ENCODE measurements around the gene L3MBTL3. TPM values are rescaled to one million over a fixed set of nuclear protein-coding genes. Genes with fewer than 3 reads are reported as not detected.

L3MBTL3 gene
- total RNA-seq, 4 donors from 2014 or later, result 8.1 to 57.6 (median 21.9) TPM

DNA sequence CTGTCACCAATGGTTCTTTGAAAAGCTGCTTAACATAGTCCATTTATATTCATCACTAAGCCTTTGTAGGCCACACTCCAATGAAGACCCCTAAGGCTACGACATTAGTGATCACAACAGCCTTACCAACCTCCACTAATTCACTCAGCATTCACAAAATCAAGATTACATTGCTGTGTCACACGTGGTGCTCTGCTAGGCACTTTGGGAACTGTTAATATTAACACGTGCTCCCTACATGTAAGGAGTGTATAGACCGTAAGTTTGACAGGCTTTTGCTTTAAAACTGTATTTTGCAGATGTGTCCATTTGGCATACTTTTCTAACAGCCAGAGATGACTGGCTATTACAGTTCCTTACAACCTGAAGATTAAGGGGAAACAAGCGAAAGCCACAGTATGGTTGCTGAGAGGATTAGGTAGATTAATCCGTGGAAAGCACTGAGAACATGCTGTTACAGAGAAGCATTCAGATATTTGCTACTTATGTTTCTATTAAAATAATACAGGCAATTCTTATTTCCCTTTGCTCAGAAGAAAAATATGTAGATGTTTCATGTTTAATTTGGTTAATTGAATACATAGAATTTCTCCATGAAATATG lies 134.6 kb downstream of the L3MBTL3 start:
- DNase-seq, result no peak
- in situ Hi-C loops (cut with MboI; ENCODE audit: low pct_ligation_motif_present in 1 of 4, low pct_unique_long_range_greater_than_20kb in 1 of 4, low sequenced_read_pairs in 3 of 4), result no loop called here
- Histone ChIP-seq H3K27ac (no peak overlapping the region), H3K9me3 (no peaks in the 10 kb centered on the region), H3K4me1 (no peaks in the 10 kb centered on the region), H3K27me3 (no peaks in the 10 kb centered on the region), H3K4me3 (no peak overlapping the region), H3K36me3 (no peaks in the 10 kb centered on the region)
- intact Hi-C loops (cut with DNase I; ENCODE audit: low total_unique reads), result no loop called here
- TF ChIP-seq EP300 (IDR thresholded peaks at IDR 0.05; ENCODE audit: low read depth), result no peak
- no peak for TF ChIP-seq CTCF (IDR thresholded peaks at IDR 0.05)
- TF ChIP-seq POLR2A (IDR thresholded peaks at IDR 0.05), result no peak
- no peak for TF ChIP-seq POLR2AphosphoS5 (IDR thresholded peaks at IDR 0.05)
- 89 to 90% methylated on average over 6 of the region's 6 CpGs for WGBS, 2 donors (ENCODE audit: low coverage in 1 of 2)

- DNase-seq, result no peak
- in situ Hi-C loops (cut with MboI; ENCODE audit: low pct_ligation_motif_present in 1 of 4, low pct_unique_long_range_greater_than_20kb in 1 of 4, low sequenced_read_pairs in 3 of 4), result no loop called here
- TF ChIP-seq CTCF (IDR thresholded peaks at IDR 0.05), result no peak
- TF ChIP-seq POLR2AphosphoS5 (IDR thresholded peaks at IDR 0.05), result no peak
- TF ChIP-seq POLR2A (IDR thresholded peaks at IDR 0.05), result no peak
- TF ChIP-seq EP300 (IDR thresholded peaks at IDR 0.05; ENCODE audit: low read depth), result no peak
- H3K9me3 ChIP-seq, result no peaks in the 10 kb centered on the region
- no peak overlapping the region for H3K4me3 ChIP-seq
- H3K36me3 ChIP-seq, result no peaks in the 10 kb centered on the region
- H3K27ac ChIP-seq, result no peak overlapping the region
- H3K4me1 ChIP-seq, result no peaks in the 10 kb centered on the region
- no peaks in the 10 kb centered on the region for H3K27me3 ChIP-seq
- intact Hi-C loops (cut with DNase I; ENCODE audit: low total_unique reads), result no loop called here
- WGBS, 2 donors (ENCODE audit: low coverage in 1 of 2), result 95 to 98% methylated on average over 3 to 5 of the region's 5 CpGs
These were observed 138.5 kb downstream of the L3MBTL3 start for GRCh38 chr6:130156908-130157307.

GRCh38 chr6:130158056-130158455 lies 139.7 kb downstream of the L3MBTL3 start:
- Histone ChIP-seq H3K27ac (no peak overlapping the region), H3K9me3 (no peaks in the 10 kb centered on the region), H3K4me3 (no peak overlapping the region), H3K4me1 (no peaks in the 10 kb centered on the region), H3K36me3 (no peaks in the 10 kb centered on the region), H3K27me3 (no peaks in the 10 kb centered on the region)
- DNase-seq, result no peak
- in situ Hi-C loops (cut with MboI; ENCODE audit: low pct_ligation_motif_present in 1 of 4, low pct_unique_long_range_greater_than_20kb in 1 of 4, low sequenced_read_pairs in 3 of 4), result no loop called here
- TF ChIP-seq POLR2A (IDR thresholded peaks at IDR 0.05), result no peak
- TF ChIP-seq EP300 (IDR thresholded peaks at IDR 0.05; ENCODE audit: low read depth), result no peak
- TF ChIP-seq POLR2AphosphoS5 (IDR thresholded peaks at IDR 0.05), result no peak
- TF ChIP-seq CTCF (IDR thresholded peaks at IDR 0.05), result no peak
- WGBS, 2 donors (ENCODE audit: low coverage in 1 of 2), result 90 to 92% methylated on average over 2 of the region's 2 CpGs
- intact Hi-C loops (cut with DNase I; ENCODE audit: low total_unique reads), result no loop called here

DNA sequence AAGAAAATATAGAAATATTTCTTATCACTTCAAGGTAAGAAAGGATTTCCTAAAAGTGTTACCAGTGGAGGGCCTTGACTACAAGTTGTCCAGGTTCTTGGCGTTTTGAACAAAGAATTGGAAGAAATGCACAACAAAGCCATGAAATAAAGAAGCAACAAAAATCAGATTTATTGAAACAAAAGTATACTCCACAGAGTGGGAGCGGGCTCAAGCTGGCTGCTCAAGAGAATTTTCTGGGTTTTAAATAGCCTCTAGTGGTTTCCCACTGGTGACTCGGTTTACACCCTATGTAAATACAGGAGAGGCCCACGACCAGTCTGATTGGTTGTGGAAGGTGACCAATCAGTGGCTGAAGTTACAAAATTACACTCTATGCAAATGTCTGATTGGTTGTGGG lies 140.2 kb downstream of the L3MBTL3 start:
- Histone ChIP-seq H3K4me3 (no peak overlapping the region), H3K27ac (no peak overlapping the region), H3K4me1 (no peaks in the 10 kb centered on the region), H3K36me3 (no peaks in the 10 kb centered on the region), H3K27me3 (no peaks in the 10 kb centered on the region), H3K9me3 (no peaks in the 10 kb centered on the region)
- intact Hi-C loops (cut with DNase I; ENCODE audit: low total_unique reads), result no loop called here
- TF ChIP-seq POLR2AphosphoS5 (IDR thresholded peaks at IDR 0.05), result no peak
- TF ChIP-seq POLR2A (IDR thresholded peaks at IDR 0.05), result no peak
- TF ChIP-seq EP300 (IDR thresholded peaks at IDR 0.05; ENCODE audit: low read depth), result no peak
- TF ChIP-seq CTCF (IDR thresholded peaks at IDR 0.05), result no peak
- 88 to 97% methylated on average over 3 to 4 of the region's 4 CpGs for WGBS, 2 donors (ENCODE audit: low coverage in 1 of 2)
- in situ Hi-C loops (cut with MboI; ENCODE audit: low pct_ligation_motif_present in 1 of 4, low pct_unique_long_range_greater_than_20kb in 1 of 4, low sequenced_read_pairs in 3 of 4), result no loop called here
- DNase-seq, result no peak

Data from transverse colon (tissue), 4 donors.